Measurements from ENCODE around the gene RAB3GAP1. TPM values are rescaled to one million over a fixed set of nuclear protein-coding genes. Genes with fewer than 3 reads are reported as not detected.

Gene RAB3GAP1
- total RNA-seq, 1 experiment from 2014 or later = 32.0 TPM

DNA sequence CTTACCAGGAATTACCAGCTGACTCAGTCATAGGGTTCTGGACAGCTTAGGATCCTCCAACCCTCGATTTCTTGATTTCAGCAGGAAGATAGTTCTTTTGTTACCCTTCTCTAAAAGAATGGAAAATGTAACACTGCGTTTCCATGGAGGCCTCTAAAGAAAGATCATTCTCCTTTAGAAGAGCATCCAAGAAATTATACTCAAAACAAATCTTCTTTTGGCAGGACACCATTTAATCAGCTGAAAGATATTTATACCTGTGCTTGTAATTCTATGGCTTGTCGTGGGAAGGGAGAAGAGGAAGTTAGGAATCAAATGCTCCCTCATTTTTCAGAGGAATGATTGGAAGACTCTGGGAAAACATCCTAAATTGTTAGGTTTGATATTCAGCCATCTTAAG is 130.5 kb downstream of the RAB3GAP1 start:
- H2AK5ac ChIP-seq (ENCODE audit: insufficient read length, low read length) = no peak overlapping the region
- H2BK15ac ChIP-seq (ENCODE audit: low read depth, low read length) = no peak overlapping the region
- H2BK12ac ChIP-seq (ENCODE audit: insufficient read length, low read depth, low read length) = no peak overlapping the region
- no peak overlapping the region for H3K18ac ChIP-seq (ENCODE audit: insufficient read length, low read depth, low read length)
- Mint-ChIP-seq H3K27me3 (ENCODE audit: low read depth) (no peaks in the 10 kb centered on the region), H3K36me3 (ENCODE audit: insufficient read depth in 1 of 3, low read depth in 3 of 3) (peaks cover 2 to 5% (median 2%) of the 10 kb centered on the region in 3 experiments; a peak in 6 of 7 replicates), H3K4me1 (peaks cover 9 to 16% of the 10 kb centered on the region in 2 experiments), H3K27ac (no peak overlapping the region; a peak in 1 of 7 replicates), H3K9me3 (peaks cover 0 to 5% of the 10 kb centered on the region in 2 experiments; a peak in 3 of 5 replicates), H3K4me3 (no peak overlapping the region)
- no peaks in the 10 kb centered on the region for H4K20me1 ChIP-seq (ENCODE audit: control insufficient read depth, insufficient read depth, insufficient read length)
- H3K79me1 ChIP-seq (ENCODE audit: insufficient read depth, low read depth, low read length, poor library complexity, severe bottlenecking) = no peaks in the 10 kb centered on the region
- no peak overlapping the region for H2BK20ac ChIP-seq (ENCODE audit: low read depth, low read length, poor library complexity, severe bottlenecking)
- H4K5ac ChIP-seq (ENCODE audit: insufficient read length, low read depth, low read length) = no peak overlapping the region
- no peak overlapping the region for H3K14ac ChIP-seq (ENCODE audit: insufficient read depth, low read length)
- H3K56ac ChIP-seq (ENCODE audit: insufficient read length, low read depth, low read length) = no peak overlapping the region
- H3K9me3 ChIP-seq (ENCODE audit: control insufficient read depth, low read depth, low read length) = no peaks in the 10 kb centered on the region
- H3K4me2 ChIP-seq (ENCODE audit: insufficient read depth, insufficient read length, low read length) = no peak overlapping the region
- TF ChIP-seq, protein P1, sequence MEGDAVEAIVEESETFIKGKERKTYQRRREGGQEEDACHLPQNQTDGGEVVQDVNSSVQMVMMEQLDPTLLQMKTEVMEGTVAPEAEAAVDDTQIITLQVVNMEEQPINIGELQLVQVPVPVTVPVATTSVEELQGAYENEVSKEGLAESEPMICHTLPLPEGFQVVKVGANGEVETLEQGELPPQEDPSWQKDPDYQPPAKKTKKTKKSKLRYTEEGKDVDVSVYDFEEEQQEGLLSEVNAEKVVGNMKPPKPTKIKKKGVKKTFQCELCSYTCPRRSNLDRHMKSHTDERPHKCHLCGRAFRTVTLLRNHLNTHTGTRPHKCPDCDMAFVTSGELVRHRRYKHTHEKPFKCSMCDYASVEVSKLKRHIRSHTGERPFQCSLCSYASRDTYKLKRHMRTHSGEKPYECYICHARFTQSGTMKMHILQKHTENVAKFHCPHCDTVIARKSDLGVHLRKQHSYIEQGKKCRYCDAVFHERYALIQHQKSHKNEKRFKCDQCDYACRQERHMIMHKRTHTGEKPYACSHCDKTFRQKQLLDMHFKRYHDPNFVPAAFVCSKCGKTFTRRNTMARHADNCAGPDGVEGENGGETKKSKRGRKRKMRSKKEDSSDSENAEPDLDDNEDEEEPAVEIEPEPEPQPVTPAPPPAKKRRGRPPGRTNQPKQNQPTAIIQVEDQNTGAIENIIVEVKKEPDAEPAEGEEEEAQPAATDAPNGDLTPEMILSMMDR (conservative IDR thresholded peaks at IDR 0.05) = no peak
- no peak overlapping the region for H2BK120ac ChIP-seq (ENCODE audit: low read depth, low read length, poor library complexity, severe bottlenecking)
- H2BK5ac ChIP-seq (ENCODE audit: insufficient read length, low read length) = no peak overlapping the region
- H3K4ac ChIP-seq (ENCODE audit: low read depth, low read length) = no peak overlapping the region
- H3T11ph ChIP-seq (ENCODE audit: low read length) = no peak overlapping the region
- no CpG with 5 or more reads among the region's 3 CpGs for WGBS (ENCODE audit: extremely low coverage, insufficient read length, low lambda C conversion rate)
- H3K4me1 ChIP-seq (ENCODE audit: insufficient read depth, low read length) = 0 out of 2 replicates have a peak, but pooled peaks cover 2% of the 10 kb centered on the region
- no peak overlapping the region for H3K9ac ChIP-seq (ENCODE audit: extremely low read depth, insufficient read length, low read length)
- no peak overlapping the region for H3K23ac ChIP-seq (ENCODE audit: insufficient read length, low read depth, low read length)
- H4K91ac ChIP-seq (ENCODE audit: insufficient read length, low read depth, low read length) = no peak overlapping the region
- H3K23me2 ChIP-seq (ENCODE audit: insufficient read length, low read depth, low read length, poor library complexity, severe bottlenecking) = no peaks in the 10 kb centered on the region
- no peaks in the 10 kb centered on the region for H3K27me3 ChIP-seq (ENCODE audit: insufficient read depth, low read length)
- no peak overlapping the region for H4K8ac ChIP-seq (replicated peaks; ENCODE audit: insufficient read length, low read depth, low read length)
- H3K79me2 ChIP-seq (ENCODE audit: insufficient read depth, low read length) = no peaks in the 10 kb centered on the region
- H3K27ac ChIP-seq (ENCODE audit: insufficient read length, low read depth, low read length) = no peak overlapping the region
- H2AFZ ChIP-seq (ENCODE audit: low read length) = no peak overlapping the region
- DNase-seq = no peak

Measured in H9 (cell line).